GF-D8 (cell line): ENCODE data around the gene ARHGAP27.
"Not testable (repeated sequence)": the region's sequence is repeated elsewhere in the genome, so short reads cannot be mapped to it uniquely, and the experiment has no call there.

ENCODE experiments used
- DNase-seq: peaks from one replicate; lab custom pipeline; 2025; lab: John Stamatoyannopoulos, UW

ARHGAP27 gene

GRCh38 chr17:45432405-45433158 lies at the start of gene ARHGAP27:
TSS of gene ARHGAP27 (minus strand) at chr17:45432870. CDS start at chr17:45430279, 2,591 bp downstream.
- peak; percentile 47 for DNase-seq

GRCh38 chr17:45482317-45482716 lies 49.6 kb upstream of the ARHGAP27 start:
- not testable (repeated sequence) for DNase-seq

DNA sequence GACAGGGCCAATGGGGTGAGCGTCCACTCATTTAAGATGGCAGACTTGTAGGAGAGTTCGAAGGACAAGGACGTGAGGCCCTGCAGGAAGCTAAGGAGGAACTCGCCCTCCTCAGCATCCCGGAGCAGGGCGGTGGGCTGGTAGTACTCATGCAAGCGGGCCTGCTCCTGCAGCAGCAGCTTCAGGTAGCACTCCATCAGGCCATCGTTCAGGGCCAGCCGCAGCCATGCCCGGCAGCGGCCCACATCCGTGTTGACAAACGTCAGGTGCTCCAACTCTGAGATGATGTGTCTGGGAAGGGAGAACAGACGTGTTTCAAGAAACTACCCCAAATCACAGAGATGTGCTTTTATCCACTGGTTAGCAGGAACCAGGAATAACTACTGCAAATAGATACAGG lies 42.8 kb upstream of the ARHGAP27 start:
- not testable (repeated sequence) for DNase-seq

DNA sequence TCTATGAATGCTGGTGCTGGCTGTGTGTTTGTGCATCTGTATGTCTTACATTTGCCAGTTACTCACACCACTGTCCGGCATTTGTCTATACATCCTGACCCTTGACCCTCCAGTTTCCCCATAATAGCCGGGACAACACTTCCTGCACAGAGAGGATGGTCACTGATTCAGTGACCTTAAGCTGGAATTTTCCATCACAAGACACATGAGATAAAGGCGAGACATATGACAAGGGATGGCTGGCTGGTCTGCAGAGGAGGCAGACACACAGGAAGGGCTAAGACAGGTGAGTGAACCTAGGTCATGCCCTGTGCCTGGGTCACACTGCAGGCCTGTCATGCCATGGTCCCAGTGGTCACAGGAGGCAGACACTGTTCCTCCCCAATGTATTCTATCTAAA lies 39.6 kb upstream of the ARHGAP27 start:
- DNase-seq = not testable (repeated sequence)

DNA sequence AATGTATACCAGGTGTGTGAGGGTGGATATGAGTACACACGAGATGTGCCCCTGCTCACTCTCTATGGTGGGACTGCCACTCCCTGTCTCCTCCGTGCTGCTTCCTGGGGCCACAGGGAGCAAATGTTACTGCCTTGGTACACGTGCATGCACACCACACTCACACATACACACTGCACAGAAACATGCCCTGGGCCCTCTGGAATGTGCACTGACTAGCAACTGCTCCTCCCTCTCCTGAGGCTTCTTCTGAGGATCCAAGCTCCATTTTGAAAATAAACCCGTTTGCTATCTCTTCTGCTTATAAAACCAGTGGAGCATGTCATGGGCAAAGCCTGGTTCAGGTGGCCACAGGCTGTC lies 36.5 kb upstream of the ARHGAP27 start:
- not testable (repeated sequence) for DNase-seq

DNA sequence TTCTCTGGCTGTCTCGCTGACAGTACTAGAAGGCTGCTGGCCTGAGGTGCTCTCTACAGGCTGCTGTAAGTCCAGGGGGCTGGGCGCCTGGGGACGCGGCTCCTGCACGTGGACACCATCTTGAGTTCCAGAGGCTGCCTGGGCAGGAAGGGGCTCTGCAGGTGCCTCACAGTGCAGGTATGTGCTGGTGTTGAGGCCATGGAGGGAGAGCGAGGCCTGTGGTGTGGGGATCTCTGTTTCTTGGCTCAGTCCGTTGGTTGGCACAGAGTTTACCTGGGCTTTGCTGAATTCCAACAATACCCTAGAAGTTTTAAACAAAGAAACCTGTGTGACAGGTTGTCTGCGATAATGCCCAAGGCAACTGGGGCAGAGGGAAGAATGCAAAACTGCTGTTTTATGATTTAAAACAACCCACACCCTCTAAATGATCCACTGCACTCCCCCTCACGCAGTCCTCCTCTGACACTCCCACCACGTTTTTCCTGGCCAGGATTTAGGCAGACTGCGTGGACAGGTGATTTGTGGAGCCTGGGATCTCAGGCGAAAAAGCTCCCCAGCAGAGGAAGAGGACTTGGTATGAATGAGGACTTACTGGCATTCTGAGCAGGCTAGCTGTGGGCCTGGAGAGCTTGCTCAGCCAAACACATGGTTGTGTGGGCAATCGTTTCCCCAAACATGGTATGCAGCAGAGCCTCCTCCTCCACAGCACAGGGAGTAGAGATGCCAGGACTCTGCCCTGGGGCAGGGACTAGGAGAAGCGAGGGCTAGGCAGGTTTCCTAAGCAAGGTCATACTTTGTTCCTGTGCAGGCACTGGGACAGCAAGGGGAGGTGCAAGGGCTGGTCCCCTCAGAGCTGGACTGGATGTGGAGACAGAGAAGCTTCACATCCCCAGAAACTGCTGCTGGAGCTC lies 35.9 kb upstream of the ARHGAP27 start:
- DNase-seq = not testable (repeated sequence)

- DNase-seq = not testable (repeated sequence)
Measured at GRCh38 chr17:45461524-45462327, 29.1 kb upstream of the ARHGAP27 start.

DNA sequence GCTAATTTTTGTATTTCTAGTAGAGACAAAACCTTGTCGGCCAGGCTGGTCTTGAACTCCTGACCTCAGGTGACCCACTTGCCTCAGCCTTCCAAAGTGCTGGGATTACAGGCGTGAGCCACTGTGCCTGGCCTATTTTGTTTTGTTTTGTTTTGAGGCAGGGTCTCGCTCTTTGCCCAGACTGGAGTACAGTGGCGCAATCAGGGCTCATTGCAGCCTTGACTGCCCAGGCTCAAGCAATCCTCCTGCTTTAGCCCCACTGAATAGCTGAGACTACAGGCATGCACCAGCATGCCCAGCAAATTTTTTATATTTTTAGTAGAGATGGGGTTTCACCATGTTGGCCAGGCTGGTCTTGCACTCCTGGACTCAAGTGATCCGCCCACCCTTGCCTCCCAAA lies 27.8 kb upstream of the ARHGAP27 start:
- DNase-seq = not testable (repeated sequence)

DNA sequence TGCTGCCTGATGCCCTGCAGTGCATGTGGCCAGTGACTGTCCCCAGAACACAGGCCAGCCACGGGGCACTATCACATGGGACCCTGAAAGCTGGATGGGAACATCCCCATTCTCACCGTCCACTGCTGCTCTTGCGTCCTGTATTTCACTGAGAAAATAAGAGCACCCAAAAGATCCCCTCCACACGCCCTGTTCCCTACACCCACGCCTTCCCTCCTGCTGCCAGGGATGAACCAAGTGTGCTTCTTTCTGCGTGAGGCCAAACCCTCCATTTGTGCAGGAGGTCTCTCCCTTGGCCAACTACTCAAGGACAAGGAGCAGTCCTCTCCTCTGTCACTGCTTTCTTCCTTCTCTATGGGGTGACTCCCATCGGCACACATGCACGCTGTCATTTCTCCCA lies 21.7 kb upstream of the ARHGAP27 start:
- not testable (repeated sequence) for DNase-seq

DNA sequence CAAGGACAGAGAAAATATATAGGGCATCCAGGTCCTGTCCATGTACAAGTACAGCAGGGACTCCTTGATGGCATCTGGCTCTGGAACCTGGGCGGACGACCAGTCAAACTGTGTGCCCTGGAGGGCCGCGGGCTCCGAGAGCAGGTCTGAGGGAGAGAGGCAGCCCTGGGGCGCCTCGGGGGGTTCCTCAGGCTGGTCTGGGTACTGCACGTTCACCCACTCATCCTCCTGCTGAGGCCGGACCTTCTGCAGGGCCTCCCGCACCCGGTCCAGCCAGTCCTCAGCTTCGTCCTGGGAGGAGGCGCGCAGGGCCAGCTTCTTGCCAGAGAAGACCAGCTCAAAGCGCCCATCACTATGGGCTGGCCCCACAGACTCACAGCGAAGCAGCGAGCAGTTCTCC lies 21.1 kb upstream of the ARHGAP27 start:
- not testable (repeated sequence) for DNase-seq

DNA sequence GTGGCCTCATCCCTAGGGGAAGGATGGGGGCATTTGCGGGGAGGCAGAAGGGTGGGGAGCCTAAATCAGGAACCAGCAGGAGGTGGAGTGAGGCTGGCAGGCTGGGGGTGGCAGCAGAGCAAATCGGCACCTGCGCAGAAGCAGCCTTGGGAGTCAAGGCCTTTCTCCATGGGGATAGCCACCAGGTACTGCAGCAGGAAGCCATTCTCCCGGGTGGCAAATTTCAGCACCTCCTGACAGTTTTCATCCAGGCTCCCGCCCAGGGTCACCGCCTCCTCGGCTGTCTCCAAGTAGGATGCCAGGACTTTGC lies 20.5 kb upstream of the ARHGAP27 start:
- not testable (repeated sequence) for DNase-seq

GRCh38 chr17:45452329-45453224 lies 19.9 kb upstream of the ARHGAP27 start:
- DNase-seq = not testable (repeated sequence)

- DNase-seq = peak; percentile 47
Measured at GRCh38 chr17:45451660-45452059, 19.0 kb upstream of the ARHGAP27 start.

DNA sequence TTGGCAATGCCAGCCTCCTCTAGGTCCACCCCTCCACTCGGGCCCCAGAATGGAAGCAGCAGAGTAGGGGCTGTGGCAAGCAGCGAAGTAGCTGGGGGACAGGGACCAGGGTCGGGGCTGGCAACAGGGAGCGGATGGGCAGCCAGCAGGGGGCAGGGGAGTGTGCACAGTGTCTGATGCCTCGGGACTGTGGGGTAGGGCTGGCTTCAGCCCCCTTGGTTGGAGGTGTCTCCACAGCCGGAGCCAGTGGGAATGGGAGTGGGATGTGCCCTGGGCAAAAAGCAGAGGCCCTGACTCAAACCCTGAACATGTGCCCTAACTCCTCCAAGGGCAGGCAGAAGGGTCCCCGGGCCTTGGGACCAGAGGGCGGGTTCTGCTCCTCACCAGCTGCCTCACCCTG lies 18.5 kb upstream of the ARHGAP27 start:
- peak; percentile 1 for DNase-seq

GRCh38 chr17:45449708-45450329 lies 17.1 kb upstream of the ARHGAP27 start:
- DNase-seq = not testable (repeated sequence)

- not testable (repeated sequence) for DNase-seq
Measured at GRCh38 chr17:45449260-45449659, 16.6 kb upstream of the ARHGAP27 start.

DNA sequence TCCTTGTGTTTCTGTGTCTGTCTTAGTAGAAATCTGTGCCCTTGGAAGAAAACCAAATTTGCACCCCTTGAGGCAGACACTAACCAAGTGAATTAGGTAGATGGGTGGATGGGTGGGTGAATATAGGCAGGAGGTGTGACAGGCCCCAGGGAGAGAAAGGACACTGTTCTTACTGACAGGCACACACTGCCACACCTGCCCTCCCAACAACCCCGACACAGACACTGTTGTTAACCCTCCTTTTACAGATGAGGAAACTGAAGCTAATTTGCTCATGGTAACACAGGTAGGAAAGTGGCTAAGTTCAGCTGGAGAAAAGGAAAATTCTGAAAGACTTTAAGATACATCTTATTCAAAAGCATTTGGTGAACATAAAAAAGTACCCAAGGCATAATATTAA lies 15.8 kb upstream of the ARHGAP27 start:
- not testable (repeated sequence) for DNase-seq

DNA sequence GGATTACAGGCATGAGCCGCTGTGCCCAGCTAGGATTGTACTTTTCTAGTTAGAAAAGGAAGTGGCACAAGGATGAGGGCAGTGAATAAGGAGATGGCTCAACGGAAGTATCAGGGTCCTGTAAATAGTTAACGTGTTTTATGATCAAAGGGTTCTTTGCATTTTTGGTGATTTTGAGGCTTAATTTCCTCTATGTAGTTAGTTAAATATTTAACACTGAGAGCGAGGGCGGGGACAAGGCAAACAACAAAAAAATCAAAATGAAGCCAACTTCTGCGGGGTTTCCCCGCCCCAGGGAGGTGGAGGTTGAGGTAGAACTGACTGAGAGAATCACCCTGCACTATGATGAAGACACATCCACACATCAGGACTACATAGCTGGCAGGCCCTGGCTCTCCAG lies 15.4 kb upstream of the ARHGAP27 start:
- not testable (repeated sequence) for DNase-seq

DNA sequence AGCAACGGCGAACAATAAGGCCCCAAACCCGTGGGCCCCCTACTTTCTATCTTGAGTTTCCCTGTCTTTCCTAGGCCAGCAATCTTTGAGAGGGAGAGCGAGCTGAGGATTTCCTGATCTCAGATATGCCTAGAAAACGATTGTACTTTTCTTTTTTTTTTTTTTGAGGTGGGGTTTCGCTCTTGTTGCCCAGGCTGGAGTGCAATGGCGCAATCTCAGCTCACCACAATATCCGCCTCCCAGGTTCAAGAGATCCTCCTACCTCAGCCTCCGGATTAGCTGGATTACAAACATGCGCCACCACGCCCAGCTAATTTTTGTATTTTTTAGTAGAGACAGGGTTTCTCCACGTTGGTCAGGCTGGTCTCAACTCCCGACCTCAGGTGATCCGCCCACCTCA lies 15.0 kb upstream of the ARHGAP27 start:
- DNase-seq = peak; percentile 55

DNA sequence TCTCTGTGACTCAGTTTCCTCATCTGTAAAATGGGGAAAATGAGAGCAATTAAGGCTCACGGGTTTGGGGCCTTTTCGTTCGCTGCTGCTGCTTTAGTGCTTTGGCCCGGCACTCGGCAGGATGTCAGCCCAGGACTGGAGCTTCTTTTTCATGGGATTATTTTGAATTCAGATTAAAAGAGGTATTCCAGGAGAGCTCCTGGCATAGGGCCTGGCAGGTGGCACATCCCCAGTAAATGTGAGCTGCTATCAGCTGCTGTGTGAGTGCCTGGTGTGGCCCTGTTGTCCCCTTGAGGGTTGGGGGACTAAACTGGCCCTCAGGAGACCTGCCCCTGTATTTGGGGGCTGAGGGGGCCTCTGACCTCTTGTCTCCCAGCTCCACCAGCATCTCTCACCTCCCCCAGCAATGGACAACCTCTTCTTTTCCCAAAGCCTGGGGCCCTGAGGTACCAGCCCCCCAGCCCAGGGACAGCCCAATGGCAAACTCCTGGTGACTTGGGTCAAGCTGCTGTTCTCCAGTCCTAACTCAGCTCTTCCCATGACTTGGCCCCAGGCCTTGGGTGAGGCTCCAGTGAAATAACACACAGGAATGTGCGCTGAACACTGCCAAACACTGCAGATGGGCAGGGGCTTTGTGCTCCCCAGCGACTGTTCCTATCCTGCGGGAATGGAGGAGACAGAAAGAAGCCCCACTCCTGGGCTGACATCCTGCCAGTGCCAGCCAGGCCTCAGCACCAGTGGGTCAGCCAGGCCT lies 14.4 kb upstream of the ARHGAP27 start:
- not testable (repeated sequence) for DNase-seq
